ENCODE measurements around the gene GAD2. TPM values are rescaled to one million over a fixed set of nuclear protein-coding genes. Genes with fewer than 3 reads are reported as not detected.

Gene GAD2
- total RNA-seq, 1 experiment from 2014 or later = not detected

DNA sequence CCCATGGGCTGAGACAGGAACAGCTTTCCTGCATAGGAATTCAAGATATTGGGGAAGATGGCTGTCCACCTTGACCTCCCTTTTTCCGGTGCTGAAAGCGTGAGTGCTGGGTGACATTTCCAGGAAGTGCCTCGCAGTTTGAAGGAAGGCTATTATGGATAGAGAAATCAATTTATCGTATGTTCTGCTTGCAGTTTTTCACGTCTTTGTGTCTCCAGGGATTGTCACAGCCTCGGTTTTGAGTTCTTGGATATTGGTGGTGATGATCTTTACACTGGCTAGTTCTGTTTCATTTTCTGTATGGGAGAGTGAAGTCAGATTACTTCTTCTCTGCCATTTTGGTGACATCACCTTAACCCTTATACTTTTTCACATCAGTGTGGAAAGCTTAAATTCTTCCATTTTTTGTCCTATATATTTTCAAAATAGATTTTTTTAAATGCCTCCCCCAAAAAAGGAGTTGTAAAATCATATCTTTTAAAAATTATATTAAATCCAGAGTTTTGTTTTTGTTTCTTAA lies 119.1 kb downstream of the GAD2 start:
- H3K36me3 ChIP-seq (ENCODE audit: control insufficient read depth, insufficient read depth, low read length) = no peaks in the 10 kb centered on the region
- DNase-seq (ENCODE audit: low read depth, low spot score) (no peak), ATAC-seq (no peak)
- H3K4me3 ChIP-seq (ENCODE audit: low read depth in 2 of 2, low read length in 2 of 2) = peak overlapping the region in 1 of 2 experiments; percentile 29; a peak in 2 of 4 replicates
- no peak for TF ChIP-seq SIN3A (IDR thresholded peaks at IDR 0.05; ENCODE audit: borderline replicate concordance, insufficient read depth, low read depth, low read length)
- TF ChIP-seq, protein P1, sequence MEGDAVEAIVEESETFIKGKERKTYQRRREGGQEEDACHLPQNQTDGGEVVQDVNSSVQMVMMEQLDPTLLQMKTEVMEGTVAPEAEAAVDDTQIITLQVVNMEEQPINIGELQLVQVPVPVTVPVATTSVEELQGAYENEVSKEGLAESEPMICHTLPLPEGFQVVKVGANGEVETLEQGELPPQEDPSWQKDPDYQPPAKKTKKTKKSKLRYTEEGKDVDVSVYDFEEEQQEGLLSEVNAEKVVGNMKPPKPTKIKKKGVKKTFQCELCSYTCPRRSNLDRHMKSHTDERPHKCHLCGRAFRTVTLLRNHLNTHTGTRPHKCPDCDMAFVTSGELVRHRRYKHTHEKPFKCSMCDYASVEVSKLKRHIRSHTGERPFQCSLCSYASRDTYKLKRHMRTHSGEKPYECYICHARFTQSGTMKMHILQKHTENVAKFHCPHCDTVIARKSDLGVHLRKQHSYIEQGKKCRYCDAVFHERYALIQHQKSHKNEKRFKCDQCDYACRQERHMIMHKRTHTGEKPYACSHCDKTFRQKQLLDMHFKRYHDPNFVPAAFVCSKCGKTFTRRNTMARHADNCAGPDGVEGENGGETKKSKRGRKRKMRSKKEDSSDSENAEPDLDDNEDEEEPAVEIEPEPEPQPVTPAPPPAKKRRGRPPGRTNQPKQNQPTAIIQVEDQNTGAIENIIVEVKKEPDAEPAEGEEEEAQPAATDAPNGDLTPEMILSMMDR (IDR thresholded peaks at IDR 0.05) = no peak
- TF ChIP-seq POLR2AphosphoS5 (IDR thresholded peaks at IDR 0.05; ENCODE audit: low read depth, low read length) = no peak
- TF ChIP-seq, protein P2, sequence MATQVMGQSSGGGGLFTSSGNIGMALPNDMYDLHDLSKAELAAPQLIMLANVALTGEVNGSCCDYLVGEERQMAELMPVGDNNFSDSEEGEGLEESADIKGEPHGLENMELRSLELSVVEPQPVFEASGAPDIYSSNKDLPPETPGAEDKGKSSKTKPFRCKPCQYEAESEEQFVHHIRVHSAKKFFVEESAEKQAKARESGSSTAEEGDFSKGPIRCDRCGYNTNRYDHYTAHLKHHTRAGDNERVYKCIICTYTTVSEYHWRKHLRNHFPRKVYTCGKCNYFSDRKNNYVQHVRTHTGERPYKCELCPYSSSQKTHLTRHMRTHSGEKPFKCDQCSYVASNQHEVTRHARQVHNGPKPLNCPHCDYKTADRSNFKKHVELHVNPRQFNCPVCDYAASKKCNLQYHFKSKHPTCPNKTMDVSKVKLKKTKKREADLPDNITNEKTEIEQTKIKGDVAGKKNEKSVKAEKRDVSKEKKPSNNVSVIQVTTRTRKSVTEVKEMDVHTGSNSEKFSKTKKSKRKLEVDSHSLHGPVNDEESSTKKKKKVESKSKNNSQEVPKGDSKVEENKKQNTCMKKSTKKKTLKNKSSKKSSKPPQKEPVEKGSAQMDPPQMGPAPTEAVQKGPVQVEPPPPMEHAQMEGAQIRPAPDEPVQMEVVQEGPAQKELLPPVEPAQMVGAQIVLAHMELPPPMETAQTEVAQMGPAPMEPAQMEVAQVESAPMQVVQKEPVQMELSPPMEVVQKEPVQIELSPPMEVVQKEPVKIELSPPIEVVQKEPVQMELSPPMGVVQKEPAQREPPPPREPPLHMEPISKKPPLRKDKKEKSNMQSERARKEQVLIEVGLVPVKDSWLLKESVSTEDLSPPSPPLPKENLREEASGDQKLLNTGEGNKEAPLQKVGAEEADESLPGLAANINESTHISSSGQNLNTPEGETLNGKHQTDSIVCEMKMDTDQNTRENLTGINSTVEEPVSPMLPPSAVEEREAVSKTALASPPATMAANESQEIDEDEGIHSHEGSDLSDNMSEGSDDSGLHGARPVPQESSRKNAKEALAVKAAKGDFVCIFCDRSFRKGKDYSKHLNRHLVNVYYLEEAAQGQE (IDR thresholded peaks at IDR 0.05; ENCODE audit: insufficient read depth in 1 of 2, low read depth in 2 of 2, low read length in 1 of 2) = no peak
- TF ChIP-seq TCF7L2 (IDR thresholded peaks at IDR 0.05; ENCODE audit: low read depth, low read length) = no peak
- CTCF ChIA-PET = no interaction called here
- H3K27me3 ChIP-seq (ENCODE audit: control insufficient read depth, insufficient read depth, low read length) = no peaks in the 10 kb centered on the region
- in situ Hi-C loops (cut with HindIII; ENCODE audit: low pct_unique_long_range_greater_than_20kb, low sequenced_read_pairs) (no loop called here), intact Hi-C loops (cut with micrococcal nuclease; ENCODE audit: unreplicated experiment) (loop anchor here (1.0 to 10.0 kb wide), 2 partner anchors 222 to 549 kb away; no protein-coding TSS in a partner anchor)
- POLR2A ChIA-PET = no interaction called here
- no peak overlapping the region for H3K27ac ChIP-seq (ENCODE audit: low read length)
- no peaks in the 10 kb centered on the region for H3K4me1 ChIP-seq (ENCODE audit: control insufficient read depth, insufficient read depth, low read length)
- H3K9me3 ChIP-seq (ENCODE audit: control insufficient read depth, insufficient read depth, low read depth, low read length) = no peaks in the 10 kb centered on the region
- BruUV-seq (replicated peaks) = no TSS peak

DNA sequence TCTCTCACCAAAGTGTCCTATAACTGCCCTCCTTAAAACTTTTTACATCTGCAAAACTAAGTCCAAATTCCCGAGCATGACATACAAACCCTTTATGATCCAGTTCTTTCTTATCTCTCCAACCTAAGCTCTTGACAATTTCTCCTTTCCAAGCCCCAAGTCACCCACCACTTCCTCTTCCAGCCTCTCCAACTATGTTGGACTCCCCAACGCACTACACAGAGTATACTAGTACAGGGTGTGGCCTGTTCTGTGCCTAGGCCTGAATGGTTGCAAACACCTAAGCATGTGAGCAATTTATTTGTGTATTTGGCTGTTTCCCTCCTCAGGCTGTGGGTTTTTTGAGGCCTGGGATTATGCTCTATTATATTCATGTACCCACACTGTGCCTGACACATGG lies 120.4 kb downstream of the GAD2 start:
- BruUV-seq (replicated peaks) = no TSS peak
- ChIA-PET CTCF (no interaction called here), POLR2A (no interaction called here)
- TF ChIP-seq, protein P1 (IDR thresholded peaks at IDR 0.05) = no peak
- TF ChIP-seq SIN3A (IDR thresholded peaks at IDR 0.05; ENCODE audit: borderline replicate concordance, insufficient read depth, low read depth, low read length) (no peak), TCF7L2 (IDR thresholded peaks at IDR 0.05; ENCODE audit: low read depth, low read length) (no peak), POLR2AphosphoS5 (IDR thresholded peaks at IDR 0.05; ENCODE audit: low read depth, low read length) (no peak)
- TF ChIP-seq, protein P2 (IDR thresholded peaks at IDR 0.05; ENCODE audit: insufficient read depth in 1 of 2, low read depth in 2 of 2, low read length in 1 of 2) = no peak
- no peaks in the 10 kb centered on the region for H3K36me3 ChIP-seq (ENCODE audit: control insufficient read depth, insufficient read depth, low read length)
- no peaks in the 10 kb centered on the region for H3K27me3 ChIP-seq (ENCODE audit: control insufficient read depth, insufficient read depth, low read length)
- DNase-seq (ENCODE audit: low read depth, low spot score) (no peak), ATAC-seq (no peak)
- no peak overlapping the region for H3K27ac ChIP-seq (ENCODE audit: low read length)
- H3K9me3 ChIP-seq (ENCODE audit: control insufficient read depth, insufficient read depth, low read depth, low read length) = no peaks in the 10 kb centered on the region
- no peaks in the 10 kb centered on the region for H3K4me1 ChIP-seq (ENCODE audit: control insufficient read depth, insufficient read depth, low read length)
- H3K4me3 ChIP-seq (ENCODE audit: low read depth in 2 of 2, low read length in 2 of 2) = no peak overlapping the region
- in situ Hi-C loops (cut with HindIII; ENCODE audit: low pct_unique_long_range_greater_than_20kb, low sequenced_read_pairs) (no loop called here), intact Hi-C loops (cut with micrococcal nuclease; ENCODE audit: unreplicated experiment) (loop anchor here (10.0 kb wide), 1 partner anchor 548 kb away; no protein-coding TSS in a partner anchor)
